ENCODE data around the gene FETUB.

- no peak for TF ChIP-seq GATA3 (IDR thresholded peaks at IDR 0.05; ENCODE audit: low read depth, low read length)
- TF ChIP-seq GATA2 (IDR thresholded peaks at IDR 0.05; ENCODE audit: low read depth, low read length): no peak
Measured at GRCh38 chr3:186664506-186664905, 24.3 kb downstream of the FETUB start.
